Stimulated activated naive B cell treated with anti-CD40 and anti-IgM and Interleukin-4, amounts not matched to agents 10 μg/mL and 1 μg/mL and 100 μg/mL, for 72 hours (primary cell): ENCODE results near the gene ABCG4.
"Not testable (repeated sequence)": the region's sequence is repeated elsewhere in the genome, so short reads cannot be mapped to it uniquely, and the experiment has no call there.

Source experiments
- ATAC-seq, 2 donors: fragments of 150-1000 bp; cut with Tn5 transposase; replicated peaks; 2 replicates each; pipeline ENCODE4 v1.10.0; 2021; ENCODE audit warnings: moderate library complexity in 1 of 2
- DNase-seq: peaks from one replicate; pipeline ENCODE4 v3.0.0; 2021
- H3K27ac Mint-ChIP-seq: one replicate; pipeline ENCODE4 v1.8.0; 2022; ENCODE audit warnings: mild to moderate bottlenecking, mixed read lengths
- H3K27me3 Mint-ChIP-seq, 2 donors: one replicate each; pipeline ENCODE4 v1.8.0; 2022; ENCODE audit warnings: mixed read lengths in 2 of 2
- H3K36me3 Mint-ChIP-seq, 2 donors: one replicate each; pipeline ENCODE4 v1.8.0; 2022; ENCODE audit warnings: mixed read lengths in 2 of 2, mild to moderate bottlenecking in 1 of 2
- H3K4me1 Mint-ChIP-seq, 2 donors: one replicate each; pipeline ENCODE4 v1.8.0; 2022; ENCODE audit warnings: mixed read lengths in 2 of 2, mild to moderate bottlenecking in 1 of 2
- H3K4me3 Mint-ChIP-seq, 2 donors: one replicate each; pipeline ENCODE4 v1.8.0; 2022; ENCODE audit warnings: mild to moderate bottlenecking in 2 of 2, mixed read lengths in 2 of 2, moderate library complexity in 1 of 2
- H3K9me3 Mint-ChIP-seq, 2 donors: one replicate each; pipeline ENCODE4 v1.8.0; 2022; ENCODE audit warnings: mixed read lengths in 2 of 2, mild to moderate bottlenecking in 1 of 2

ABCG4 gene

GRCh38 chr11:119153049-119153818, 4.4 kb downstream of the ABCG4 start:
- Mint-ChIP-seq H3K9me3 (no peaks in the 10 kb centered on the region), H3K36me3 (no peaks in the 10 kb centered on the region), H3K27ac (no peak overlapping the region), H3K4me3 (no peak overlapping the region), H3K4me1 (peaks cover 9 to 22% of the 10 kb centered on the region in 2 donors), H3K27me3 (peaks cover 57 to 75% of the 10 kb centered on the region in 2 donors)
- DNase-seq = no peak
- no peak for ATAC-seq

GRCh38 chr11:119154178-119154577, 5.3 kb downstream of the ABCG4 start:
- Mint-ChIP-seq H3K27me3 (peaks cover 56 to 67% of the 10 kb centered on the region in 2 donors), H3K36me3 (no peaks in the 10 kb centered on the region), H3K4me3 (no peak overlapping the region), H3K9me3 (no peaks in the 10 kb centered on the region), H3K4me1 (peaks cover 7 to 16% of the 10 kb centered on the region in 2 donors), H3K27ac (no peak overlapping the region)
- ATAC-seq (no peak), DNase-seq (no peak)

- ATAC-seq = peak; percentile 29 to 36
- peaks cover 47 to 50% of the 10 kb centered on the region in 2 donors for H3K27me3 Mint-ChIP-seq
- H3K4me3 Mint-ChIP-seq = no peak overlapping the region
- no peaks in the 10 kb centered on the region for H3K9me3 Mint-ChIP-seq
- no peak overlapping the region for H3K27ac Mint-ChIP-seq
- no peak for DNase-seq
- H3K36me3 Mint-ChIP-seq = no peaks in the 10 kb centered on the region
- H3K4me1 Mint-ChIP-seq = peaks cover 3 to 8% of the 10 kb centered on the region in 2 donors
These were observed 7.1 kb downstream of the ABCG4 start for GRCh38 chr11:119155733-119156492.

GRCh38 chr11:119156496-119156895, 7.6 kb downstream of the ABCG4 start:
- no peak overlapping the region for H3K4me3 Mint-ChIP-seq
- peaks cover 42 to 44% of the 10 kb centered on the region in 2 donors for H3K27me3 Mint-ChIP-seq
- H3K9me3 Mint-ChIP-seq = no peaks in the 10 kb centered on the region
- no peak for ATAC-seq
- no peak overlapping the region for H3K27ac Mint-ChIP-seq
- no peak for DNase-seq
- H3K36me3 Mint-ChIP-seq = no peaks in the 10 kb centered on the region
- peaks cover 3 to 7% of the 10 kb centered on the region in 2 donors for H3K4me1 Mint-ChIP-seq

GRCh38 chr11:119157063-119157462, 8.2 kb downstream of the ABCG4 start:
- DNase-seq = no peak
- H3K4me3 Mint-ChIP-seq = no peak overlapping the region
- no peak overlapping the region for H3K27ac Mint-ChIP-seq
- peaks cover 36 to 39% of the 10 kb centered on the region in 2 donors for H3K27me3 Mint-ChIP-seq
- ATAC-seq = no peak
- no peaks in the 10 kb centered on the region for H3K36me3 Mint-ChIP-seq
- peaks cover 3 to 7% of the 10 kb centered on the region in 2 donors for H3K4me1 Mint-ChIP-seq
- H3K9me3 Mint-ChIP-seq = no peaks in the 10 kb centered on the region

GRCh38 chr11:119158467-119158866, 9.6 kb downstream of the ABCG4 start:
- no peak for DNase-seq

GRCh38 chr11:119160151-119160550, 11.3 kb downstream of the ABCG4 start:
- Mint-ChIP-seq H3K27me3 (peaks cover 9 to 18% of the 10 kb centered on the region in 2 donors), H3K9me3 (no peaks in the 10 kb centered on the region), H3K4me1 (peaks cover 3 to 7% of the 10 kb centered on the region in 2 donors), H3K36me3 (no peaks in the 10 kb centered on the region), H3K27ac (no peak overlapping the region), H3K4me3 (no peak overlapping the region)
- DNase-seq (no peak), ATAC-seq (no peak)

More at GRCh38 chr11:119158467-119158866, 9.6 kb downstream of the ABCG4 start:
- H3K27me3 Mint-ChIP-seq = peaks cover 26 to 35% of the 10 kb centered on the region in 2 donors
- H3K4me3 Mint-ChIP-seq = no peak overlapping the region
- H3K27ac Mint-ChIP-seq = no peak overlapping the region
- peaks cover 3 to 7% of the 10 kb centered on the region in 2 donors for H3K4me1 Mint-ChIP-seq
- H3K9me3 Mint-ChIP-seq = no peaks in the 10 kb centered on the region
- ATAC-seq = no peak
- no peaks in the 10 kb centered on the region for H3K36me3 Mint-ChIP-seq

- Mint-ChIP-seq H3K27ac (no peak overlapping the region), H3K36me3 (no peaks in the 10 kb centered on the region), H3K4me3 (no peak overlapping the region), H3K4me1 (no peaks in the 10 kb centered on the region), H3K9me3 (no peaks in the 10 kb centered on the region), H3K27me3 (peaks cover 0 to under 1% of the 10 kb centered on the region in 2 donors)
- DNase-seq (no peak), ATAC-seq (no peak)
These were observed 13.0 kb downstream of the ABCG4 start for GRCh38 chr11:119161871-119162270.

GRCh38 chr11:119166368-119167076, 17.7 kb downstream of the ABCG4 start:
- Mint-ChIP-seq H3K9me3 (no peaks in the 10 kb centered on the region), H3K4me1 (peaks cover 8 to 10% of the 10 kb centered on the region in 2 donors), H3K27me3 (no peaks in the 10 kb centered on the region), H3K36me3 (peaks cover 0 to 2% of the 10 kb centered on the region in 2 donors), H3K27ac (no peak overlapping the region), H3K4me3 (no peak overlapping the region)
- DNase-seq = no peak
- no peak for ATAC-seq

GRCh38 chr11:119167077-119167458, 18.2 kb downstream of the ABCG4 start:
- not testable (repeated sequence) for DNase-seq, H3K9me3 Mint-ChIP-seq, ATAC-seq, H3K4me3 Mint-ChIP-seq, H3K27ac Mint-ChIP-seq, H3K36me3 Mint-ChIP-seq, H3K27me3 Mint-ChIP-seq
- H3K4me1 Mint-ChIP-seq = peaks cover 8 to 10% of the 10 kb centered on the region in 2 donors

GRCh38 chr11:119167933-119168332, 19.1 kb downstream of the ABCG4 start:
- Mint-ChIP-seq H3K9me3 (no peaks in the 10 kb centered on the region), H3K4me3 (peak overlapping the region; percentile 79 to 97), H3K27ac (peak overlapping the region; percentile 56), H3K4me1 (peaks cover 8 to 10% of the 10 kb centered on the region in 2 donors), H3K36me3 (peaks cover 0 to 6% of the 10 kb centered on the region in 2 donors), H3K27me3 (no peaks in the 10 kb centered on the region)
- no peak for ATAC-seq
- DNase-seq = no peak

- Mint-ChIP-seq H3K4me3 (peak within 1 kb of the TSS; percentile 92 to 97), H3K27ac (peak within 1 kb of the TSS; percentile 96), H3K9me3 (no peaks in the 10 kb centered on the region), H3K36me3 (peaks cover 0 to 6% of the 10 kb centered on the region in 2 donors), H3K27me3 (no peaks in the 10 kb centered on the region), H3K4me1 (peaks cover 8 to 10% of the 10 kb centered on the region in 2 donors)
- DNase-seq = peak; percentile 79
- peak; percentile 93 to 95 for ATAC-seq
These were observed 19.8 kb downstream of the ABCG4 start, which contains the start of gene NLRX1 for GRCh38 chr11:119168471-119169281. Gene NLRX1, plus strand, starts transcription at chr11:119168725. Its CDS starts 2,679 bp downstream, at chr11:119171404.

GRCh38 chr11:119169282-119169719, 20.4 kb downstream of the ABCG4 start:
- no peaks in the 10 kb centered on the region for H3K9me3 Mint-ChIP-seq
- ATAC-seq = peak; percentile 68 to 77
- peaks cover 6% of the 10 kb centered on the region in 2 donors for H3K36me3 Mint-ChIP-seq
- peak; percentile 46 for DNase-seq
- no peaks in the 10 kb centered on the region for H3K27me3 Mint-ChIP-seq
- peak overlapping the region; percentile 96 for H3K27ac Mint-ChIP-seq
- H3K4me3 Mint-ChIP-seq = peak overlapping the region; percentile 92 to 97
- H3K4me1 Mint-ChIP-seq = peaks cover 8 to 10% of the 10 kb centered on the region in 2 donors
